GM12878 (cell line): ENCODE results near the gene SERINC1. TPM values are rescaled to one million over a fixed set of nuclear protein-coding genes. Genes with fewer than 3 reads are reported as not detected.

ENCODE experiments used
- ATAC-seq: fragments of 200-7000 bp; cut with Tn5 transposase; 3 replicates; pipeline ENCODE4 v1.9.1; 2020; ENCODE audit warnings: mild to moderate bottlenecking, moderate library complexity
- BruUV-seq: library from RNA; stranded (reverse); fragments of 400-500 nt; replicated peaks from 2 replicates; lab custom pipeline; 2021; lab: Mats Ljungman, UMichigan
- CTCF ChIA-PET: fragments of 300-600 bp; sonication (Branson Sonifier 250); formaldehyde crosslinking; extraction: SDS; loops from one replicate; lab custom pipeline; 2021; ENCODE audit warnings: inconsistent platforms; lab: Yijun Ruan, JAX
- POLR2A ChIA-PET: fragments of 350-600 bp; formaldehyde crosslinking; extraction: SDS; loops from one replicate; lab custom pipeline; 2021; ENCODE audit warnings: inconsistent platforms; lab: Charles Lee
- RAD21 ChIA-PET: fragments of 300-600 bp; sonication (Branson Sonifier 250); formaldehyde crosslinking; loops from one replicate; lab custom pipeline; 2023; ENCODE audit warnings: antibody characterized with exemption; ENCODE audit not compliant: unreplicated experiment; lab: Charles Lee
- SMC1A ChIA-PET: fragments of 300-600 bp; sonication (Branson Sonifier 250); formaldehyde crosslinking; loops from one replicate; lab custom pipeline; 2023; ENCODE audit not compliant: unreplicated experiment, uncharacterized antibody; lab: Charles Lee
- DNase-seq: peaks from one replicate; pipeline ENCODE4 v3.0.0-alpha.2; 2011; ENCODE audit warnings: low read depth, low spot score
- FAIRE-seq: peaks from 3 replicates; lab custom pipeline; 2011; peaks lifted over from hg19 to GRCh38; lab: Jason Lieb, UNC
- H2AFZ ChIP-seq: 2 replicates; pipeline ENCODE4 v1.6.0; 2011; ENCODE audit warnings: low read depth, low read length, control low read depth; ENCODE audit not compliant: control insufficient read depth
- H3K27ac ChIP-seq: 2 replicates; pipeline ENCODE4 v1.5.1; 2011; ENCODE audit warnings: control low read depth; ENCODE audit not compliant: control insufficient read depth, insufficient read depth
- H3K27me3 ChIP-seq, 2 experiments: replicated peaks in 1 of 2; 2 replicates each; pipeline versions ENCODE4 v1.6.0 to v1.6.1; 2011; ENCODE audit warnings: low read length in 1 of 2; ENCODE audit not compliant: control insufficient read depth in 2 of 2, insufficient read depth in 2 of 2
- H3K36me3 ChIP-seq, 2 experiments: 2 replicates each; pipeline ENCODE4 v1.5.1; 2011; ENCODE audit warnings: low read length in 1 of 2; ENCODE audit not compliant: control insufficient read depth in 2 of 2, insufficient read depth in 2 of 2
- H3K4me1 ChIP-seq: 2 replicates; pipeline ENCODE4 v1.6.1; 2011; ENCODE audit warnings: mild to moderate bottlenecking, low read length, moderate library complexity, mixed read lengths; ENCODE audit not compliant: control insufficient read depth, insufficient read depth
- H3K4me2 ChIP-seq: 2 replicates; pipeline ENCODE4 v1.6.0; 2011; ENCODE audit warnings: control low read depth; ENCODE audit not compliant: control insufficient read depth, insufficient read depth
- H3K4me3 ChIP-seq: fragments of 200-600 bp; sonication (generic); 2 replicates; pipeline ENCODE4 v1.5.1; 2016
- H3K79me2 ChIP-seq: 2 replicates; pipeline ENCODE4 v1.6.0; 2011; ENCODE audit warnings: low read length; ENCODE audit not compliant: control insufficient read depth, insufficient read depth
- H3K9ac ChIP-seq: 2 replicates; pipeline ENCODE4 v1.8.0; 2011; ENCODE audit warnings: low read length, control low read depth, mixed read lengths; ENCODE audit not compliant: control insufficient read depth, insufficient read depth
- H3K9me3 ChIP-seq: replicated peaks from 3 replicates; pipeline ENCODE4 v1.5.1; 2011; ENCODE audit warnings: mild to moderate bottlenecking, low read length; ENCODE audit not compliant: control insufficient read depth, insufficient read depth
- H4K20me1 ChIP-seq: 2 replicates; pipeline ENCODE4 v1.6.0; 2011; ENCODE audit not compliant: control insufficient read depth, insufficient read depth
- CBX5 ChIP-seq: sonication (generic); IDR thresholded peaks from 2 replicates; pipeline ENCODE4 v1.6.1; 2016; ENCODE audit warnings: low read depth, moderate library complexity, mild to moderate bottlenecking, inconsistent platforms
- IRF5 ChIP-seq: fragments of 450-650 bp; IDR thresholded peaks from 2 replicates; pipeline ENCODE4 v1.6.1; 2017; ENCODE audit warnings: borderline replicate concordance
- KDM1A ChIP-seq: fragments of 200-600 bp; sonication (generic); IDR thresholded peaks from 2 replicates; pipeline ENCODE4 v1.6.1; 2016; ENCODE audit warnings: borderline replicate concordance
- NR2C1 ChIP-seq: fragments of 450-650 bp; IDR thresholded peaks from 2 replicates; pipeline ENCODE4 v1.6.1; 2017; ENCODE audit warnings: antibody characterized with exemption, mild to moderate bottlenecking, moderate library complexity
- SPI1 ChIP-seq: IDR thresholded peaks from 2 replicates; pipeline ENCODE4 v1.6.1; 2011; ENCODE audit warnings: low read depth, mild to moderate bottlenecking, low read length, moderate library complexity, borderline replicate concordance; ENCODE audit not compliant: insufficient read depth
- TCF12 ChIP-seq: IDR thresholded peaks from 2 replicates; pipeline ENCODE4 v1.6.1; 2011; ENCODE audit warnings: low read depth, mild to moderate bottlenecking, low read length
- YY1 ChIP-seq: IDR thresholded peaks from 2 replicates; pipeline ENCODE4 v1.6.1; 2011; ENCODE audit warnings: low read depth, mild to moderate bottlenecking, low read length
- ZBTB4 ChIP-seq: fragments of 450-650 bp; formaldehyde crosslinking; IDR thresholded peaks from 2 replicates; pipeline ENCODE4 v1.4.0; 2022; ENCODE audit warnings: mild to moderate bottlenecking, moderate library complexity
- ZNF622 ChIP-seq: fragments of 450-650 bp; IDR thresholded peaks from 2 replicates; pipeline ENCODE4 v1.6.1; 2017; ENCODE audit warnings: mild to moderate bottlenecking, inconsistent platforms
- WGBS: methylation state at CpG from one replicate; pipeline ENCODE4 v1.1.6; 2016; ENCODE audit warnings: low lambda C conversion rate; ENCODE audit not compliant: insufficient replicate concordance, insufficient coverage; ENCODE audit errors: missing lambda C conversion rate; 5-methylcytosine and 5-hydroxymethylcytosine counted together
- in situ Hi-C: fragments of 300-500 bp; cut with MboI; formaldehyde crosslinking; loops from 9 replicates; pipeline ENCODE4 v1.14.3; 2018; ENCODE audit warnings: mixed read lengths
- intact Hi-C: fragments of 100-400 bp; cut with micrococcal nuclease; formaldehyde crosslinking; loops from one replicate; pipeline ENCODE4 v1.14.2; 2022; ENCODE audit not compliant: unreplicated experiment
- polyA plus RNA-seq, 11 experiments: library from polyadenylated mRNA; depleted of rRNA in 4 of 11; unstranded in 6 of 11; stranded (reverse) in 5 of 11; fragments of >200 nt; fragmentation: Nextera tagmentation in 4 of 11; fragmentation: Illumina TruSeq in 1 of 11; extraction: Ambion mirVana in 4 of 11; extraction: Trizol in 1 of 11; gene quantifications; 1 replicate in 1 of 11; 2 replicates in 10 of 11; pipeline versions ENCODE4 v1.2.1 to v1.2.3, GENCODE V29; 2011 to 2016; ENCODE audit warnings: inconsistent platforms in 2 of 11, missing spikeins in 2 of 11, low read depth in 1 of 11
- total RNA-seq, 4 experiments: library from RNA; depleted of rRNA in 3 of 4; stranded (reverse); fragments of >200 nt in 3 of 4; fragmentation: Illumina TruSeq in 1 of 4; extraction: Trizol in 1 of 4; gene quantifications; 2 replicates each; pipeline versions ENCODE4 v1.2.1 to v1.2.3, GENCODE V29; 2013 to 2021
- TF ChIP-seq, protein P1 (sequence below): fragments of 450-650 bp; formaldehyde crosslinking; IDR thresholded peaks from 2 replicates; pipeline ENCODE4 v1.4.0; 2020; ENCODE audit warnings: mild to moderate bottlenecking, moderate library complexity
- TF ChIP-seq, protein P2 (sequence below): fragments of 150-350 bp; IDR thresholded peaks from 2 replicates; pipeline ENCODE4 v1.6.1; 2016; ENCODE audit warnings: low read depth, low read length

The SERINC1 gene
- total and polyA plus RNA-seq, 10 of the 15 experiments (the other 5 are each of a cell fraction or from before 2014, with no cell fraction given), result 18.5 to 45.7 (median 31.1) TPM

- H4K20me1 ChIP-seq, result no peaks in the 10 kb centered on the region
- BruUV-seq, result no TSS peak
- FAIRE-seq (no peak), DNase-seq (no peak), ATAC-seq (no peak)
- POLR2A ChIA-PET, result interaction anchor here (0.7 to 1.0 kb wide), 2 partner anchors 19 to 77 kb away, joined by 3 to 5 read pairs; partner anchors contain the start of gene SERINC1
- intact Hi-C loops (no loop called here), in situ Hi-C loops (no loop called here)
- no peak overlapping the region for H2AFZ ChIP-seq
- no peaks in the 10 kb centered on the region for H3K27me3 ChIP-seq
- H3K79me2 ChIP-seq, result no peaks in the 10 kb centered on the region
- H3K4me3 ChIP-seq, result no peak overlapping the region
- SMC1A ChIA-PET, result no interaction called here
- H3K9me3 ChIP-seq, result no peaks in the 10 kb centered on the region
- CTCF ChIA-PET, result interaction anchor here (0.9 kb wide), 1 partner anchor 11 kb away, joined by 3 read pairs; no protein-coding TSS in a partner anchor
- H3K36me3 ChIP-seq, result no peaks in the 10 kb centered on the region
- 71% methylated on average over 5 of the region's 5 CpGs for WGBS
- no peaks in the 10 kb centered on the region; the same call in 1 of the 2 replicates for H3K4me1 ChIP-seq
- RAD21 ChIA-PET, result interaction anchor here (1.2 kb wide), 1 partner anchor 136 kb away, joined by 3 read pairs; no protein-coding TSS in a partner anchor
- no peak overlapping the region for H3K4me2 ChIP-seq
- no peak overlapping the region for H3K9ac ChIP-seq
- no peak overlapping the region for H3K27ac ChIP-seq
- no peak for TF ChIP-seq TCF12
- TF ChIP-seq IRF5, result no peak
- no peak for TF ChIP-seq ZNF622
- TF ChIP-seq, protein P1, sequence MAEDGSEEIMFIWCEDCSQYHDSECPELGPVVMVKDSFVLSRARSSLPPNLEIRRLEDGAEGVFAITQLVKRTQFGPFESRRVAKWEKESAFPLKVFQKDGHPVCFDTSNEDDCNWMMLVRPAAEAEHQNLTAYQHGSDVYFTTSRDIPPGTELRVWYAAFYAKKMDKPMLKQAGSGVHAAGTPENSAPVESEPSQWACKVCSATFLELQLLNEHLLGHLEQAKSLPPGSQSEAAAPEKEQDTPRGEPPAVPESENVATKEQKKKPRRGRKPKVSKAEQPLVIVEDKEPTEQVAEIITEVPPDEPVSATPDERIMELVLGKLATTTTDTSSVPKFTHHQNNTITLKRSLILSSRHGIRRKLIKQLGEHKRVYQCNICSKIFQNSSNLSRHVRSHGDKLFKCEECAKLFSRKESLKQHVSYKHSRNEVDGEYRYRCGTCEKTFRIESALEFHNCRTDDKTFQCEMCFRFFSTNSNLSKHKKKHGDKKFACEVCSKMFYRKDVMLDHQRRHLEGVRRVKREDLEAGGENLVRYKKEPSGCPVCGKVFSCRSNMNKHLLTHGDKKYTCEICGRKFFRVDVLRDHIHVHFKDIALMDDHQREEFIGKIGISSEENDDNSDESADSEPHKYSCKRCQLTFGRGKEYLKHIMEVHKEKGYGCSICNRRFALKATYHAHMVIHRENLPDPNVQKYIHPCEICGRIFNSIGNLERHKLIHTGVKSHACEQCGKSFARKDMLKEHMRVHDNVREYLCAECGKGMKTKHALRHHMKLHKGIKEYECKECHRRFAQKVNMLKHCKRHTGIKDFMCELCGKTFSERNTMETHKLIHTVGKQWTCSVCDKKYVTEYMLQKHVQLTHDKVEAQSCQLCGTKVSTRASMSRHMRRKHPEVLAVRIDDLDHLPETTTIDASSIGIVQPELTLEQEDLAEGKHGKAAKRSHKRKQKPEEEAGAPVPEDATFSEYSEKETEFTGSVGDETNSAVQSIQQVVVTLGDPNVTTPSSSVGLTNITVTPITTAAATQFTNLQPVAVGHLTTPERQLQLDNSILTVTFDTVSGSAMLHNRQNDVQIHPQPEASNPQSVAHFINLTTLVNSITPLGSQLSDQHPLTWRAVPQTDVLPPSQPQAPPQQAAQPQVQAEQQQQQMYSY (CRISPR knock-in tag), result no peak
- no peak for TF ChIP-seq CBX5
- TF ChIP-seq KDM1A, result no peak
- TF ChIP-seq NR2C1, result no peak
- no peak for TF ChIP-seq YY1
- TF ChIP-seq ZBTB4 (CRISPR knock-in tag), result no peak
- TF ChIP-seq, protein P2, sequence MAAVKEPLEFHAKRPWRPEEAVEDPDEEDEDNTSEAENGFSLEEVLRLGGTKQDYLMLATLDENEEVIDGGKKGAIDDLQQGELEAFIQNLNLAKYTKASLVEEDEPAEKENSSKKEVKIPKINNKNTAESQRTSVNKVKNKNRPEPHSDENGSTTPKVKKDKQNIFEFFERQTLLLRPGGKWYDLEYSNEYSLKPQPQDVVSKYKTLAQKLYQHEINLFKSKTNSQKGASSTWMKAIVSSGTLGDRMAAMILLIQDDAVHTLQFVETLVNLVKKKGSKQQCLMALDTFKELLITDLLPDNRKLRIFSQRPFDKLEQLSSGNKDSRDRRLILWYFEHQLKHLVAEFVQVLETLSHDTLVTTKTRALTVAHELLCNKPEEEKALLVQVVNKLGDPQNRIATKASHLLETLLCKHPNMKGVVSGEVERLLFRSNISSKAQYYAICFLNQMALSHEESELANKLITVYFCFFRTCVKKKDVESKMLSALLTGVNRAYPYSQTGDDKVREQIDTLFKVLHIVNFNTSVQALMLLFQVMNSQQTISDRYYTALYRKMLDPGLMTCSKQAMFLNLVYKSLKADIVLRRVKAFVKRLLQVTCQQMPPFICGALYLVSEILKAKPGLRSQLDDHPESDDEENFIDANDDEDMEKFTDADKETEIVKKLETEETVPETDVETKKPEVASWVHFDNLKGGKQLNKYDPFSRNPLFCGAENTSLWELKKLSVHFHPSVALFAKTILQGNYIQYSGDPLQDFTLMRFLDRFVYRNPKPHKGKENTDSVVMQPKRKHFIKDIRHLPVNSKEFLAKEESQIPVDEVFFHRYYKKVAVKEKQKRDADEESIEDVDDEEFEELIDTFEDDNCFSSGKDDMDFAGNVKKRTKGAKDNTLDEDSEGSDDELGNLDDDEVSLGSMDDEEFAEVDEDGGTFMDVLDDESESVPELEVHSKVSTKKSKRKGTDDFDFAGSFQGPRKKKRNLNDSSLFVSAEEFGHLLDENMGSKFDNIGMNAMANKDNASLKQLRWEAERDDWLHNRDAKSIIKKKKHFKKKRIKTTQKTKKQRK, result no peak
- no peak for TF ChIP-seq SPI1
Measured at GRCh38 chr6:122394016-122394415, 77.6 kb downstream of the SERINC1 start.
